Measurements from ENCODE around the gene C3orf33.

C3orf33 gene

GRCh38 chr3:155741101-155741500 is 65.0 kb downstream of the C3orf33 start:
- DNase-seq, result no peak

DNA sequence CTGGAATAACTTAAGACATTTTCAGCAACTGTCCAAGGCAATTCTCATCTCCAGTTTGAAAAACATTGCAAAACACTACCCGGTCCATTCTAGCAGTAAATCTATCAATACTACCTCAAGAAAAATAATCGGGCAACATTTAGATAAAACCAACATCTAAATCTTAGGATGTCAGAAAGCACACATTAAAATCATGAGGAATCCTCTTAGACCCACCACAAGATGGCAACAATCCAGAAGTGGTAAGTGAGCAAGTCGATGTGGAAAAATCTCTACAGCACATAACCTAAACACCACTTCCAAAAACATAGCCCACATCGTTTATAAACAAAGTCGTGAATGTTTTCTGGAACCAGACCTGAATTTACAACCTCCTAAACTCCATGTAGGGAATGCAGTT is 66.9 kb downstream of the C3orf33 start:
- DNase-seq, result no peak

- DNase-seq, result no peak
These were observed 67.5 kb downstream of the C3orf33 start for GRCh38 chr3:155738580-155739076.

GRCh38 chr3:155737844-155738460 is 68.1 kb downstream of the C3orf33 start:
- no peak for DNase-seq

DNA sequence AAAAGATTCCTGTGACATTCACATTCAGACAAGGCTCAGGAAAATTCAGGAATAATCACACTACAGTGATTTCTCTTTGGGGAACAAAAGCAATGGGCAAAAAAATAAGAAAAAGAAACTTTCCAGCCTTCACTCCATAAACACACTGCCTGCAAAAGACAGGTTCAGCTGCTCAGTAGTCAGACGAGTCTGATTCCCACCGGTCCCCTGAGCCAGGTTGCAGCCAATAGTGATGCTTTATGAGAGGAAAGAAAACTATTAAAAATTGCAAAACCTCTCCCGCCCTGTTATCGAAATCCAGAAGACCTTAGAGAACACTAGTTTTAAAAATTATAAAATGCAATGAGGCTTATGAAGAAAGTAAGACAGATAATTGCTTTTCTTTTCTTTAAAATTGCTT is 69.7 kb downstream of the C3orf33 start:
- DNase-seq, result no peak

DNA sequence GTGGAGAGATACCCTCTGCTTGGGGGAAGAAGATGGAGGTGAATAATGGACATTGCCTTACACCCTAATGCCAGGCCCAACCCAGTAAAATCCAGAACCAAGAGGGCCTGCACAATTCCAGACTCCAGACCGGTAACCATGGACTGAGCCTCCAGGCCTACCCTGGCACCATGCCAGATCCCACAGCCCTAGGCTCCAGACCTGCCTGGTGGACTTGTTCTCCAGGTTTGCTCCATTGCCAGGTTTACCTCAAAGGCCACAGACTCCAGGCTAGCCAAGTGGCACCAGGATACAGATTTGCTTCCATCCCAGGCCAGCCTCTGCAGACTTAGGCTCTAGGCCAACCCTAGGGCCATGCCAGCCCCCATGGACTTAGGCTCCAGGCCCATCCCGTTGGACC is 75.2 kb downstream of the C3orf33 start:
- no peak for DNase-seq

DNA sequence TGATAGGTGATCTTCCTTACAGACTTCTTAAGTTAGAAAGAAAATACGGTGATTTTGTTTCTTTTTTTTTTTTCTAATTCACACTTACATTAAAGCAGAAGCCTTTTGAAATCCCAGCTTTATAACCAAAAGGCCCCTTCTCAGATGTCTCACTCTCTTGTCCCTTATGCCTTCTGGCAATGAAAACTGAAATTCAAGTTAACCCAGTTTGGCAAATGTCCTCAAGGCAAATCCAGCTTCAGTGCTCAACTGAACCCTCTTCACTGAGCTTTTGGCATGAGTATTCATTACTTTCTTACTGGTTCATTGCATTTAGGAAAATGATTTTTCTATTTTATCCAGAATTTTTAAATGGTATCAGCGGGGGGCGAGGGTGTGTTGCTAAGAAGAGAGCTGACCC is 78.2 kb downstream of the C3orf33 start:
- no peak for DNase-seq

DNA sequence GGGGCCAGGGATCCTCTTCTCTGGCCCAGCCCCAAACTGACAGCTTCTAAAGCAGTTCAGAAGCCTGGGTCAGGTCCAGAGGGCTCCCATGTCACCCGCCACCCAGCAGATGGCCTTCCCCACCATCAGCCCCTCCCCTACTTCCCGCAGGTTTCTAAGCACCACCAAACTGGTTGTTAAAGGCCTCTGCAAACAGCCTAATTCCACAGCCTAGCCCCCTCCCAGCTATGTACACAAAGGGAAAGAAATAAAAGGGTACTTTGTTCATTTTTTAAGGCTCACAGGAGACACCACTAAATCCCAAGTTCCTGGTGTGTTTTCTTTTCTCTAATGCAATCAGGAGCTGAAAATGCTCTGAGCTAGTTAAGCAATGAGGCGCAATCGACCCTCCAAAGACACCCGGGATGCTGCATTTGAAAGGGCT is 91.8 kb downstream of the C3orf33 start:
- DNase-seq, result no peak
